ENCODE data around the gene ATF6. TPM values are rescaled to one million over a fixed set of nuclear protein-coding genes. Genes with fewer than 3 reads are reported as not detected.

Gene ATF6
- total RNA-seq, 3 donors from 2014 or later: 31.0 to 56.1 (median 34.1) TPM

GRCh38 chr1:161915051-161915503 is 149.0 kb downstream of the ATF6 start:
- no peaks in the 10 kb centered on the region for H3K27me3 ChIP-seq
- no peak overlapping the region for H3K27ac ChIP-seq
- DNase-seq (ENCODE audit: low spot score in 2 of 2): no peak
- H3K4me3 ChIP-seq: no peak overlapping the region
- no peaks in the 10 kb centered on the region for H3K4me1 ChIP-seq
- H3K9me3 ChIP-seq: no peaks in the 10 kb centered on the region
- TF ChIP-seq POLR2A (IDR thresholded peaks at IDR 0.05) (no peak), POLR2AphosphoS5 (IDR thresholded peaks at IDR 0.05) (no peak), CTCF (IDR thresholded peaks at IDR 0.05) (no peak)
- H3K36me3 ChIP-seq: no peaks in the 10 kb centered on the region
- intact Hi-C loops (cut with DNase I; ENCODE audit: low total_unique reads): no loop called here

- no peak overlapping the region for H3K27ac ChIP-seq
- H3K27me3 ChIP-seq: no peaks in the 10 kb centered on the region
- no peak for DNase-seq (ENCODE audit: low spot score in 2 of 2)
- H3K4me3 ChIP-seq: no peak overlapping the region
- H3K4me1 ChIP-seq: no peaks in the 10 kb centered on the region
- no peaks in the 10 kb centered on the region for H3K36me3 ChIP-seq
- H3K9me3 ChIP-seq: no peaks in the 10 kb centered on the region
- TF ChIP-seq CTCF (IDR thresholded peaks at IDR 0.05) (no peak), POLR2AphosphoS5 (IDR thresholded peaks at IDR 0.05) (no peak), POLR2A (IDR thresholded peaks at IDR 0.05) (no peak)
- intact Hi-C loops (cut with DNase I; ENCODE audit: low total_unique reads): no loop called here
Measured at GRCh38 chr1:161915978-161916377, 149.9 kb downstream of the ATF6 start.

GRCh38 chr1:161919229-161919628 is 153.1 kb downstream of the ATF6 start:
- no peaks in the 10 kb centered on the region for H3K4me1 ChIP-seq
- H3K27me3 ChIP-seq: no peaks in the 10 kb centered on the region
- no peak for DNase-seq (ENCODE audit: low spot score in 2 of 2)
- H3K9me3 ChIP-seq: no peaks in the 10 kb centered on the region
- H3K27ac ChIP-seq: no peak overlapping the region
- H3K4me3 ChIP-seq: no peak overlapping the region
- TF ChIP-seq POLR2A (IDR thresholded peaks at IDR 0.05): no peak
- no peak for TF ChIP-seq CTCF (IDR thresholded peaks at IDR 0.05)
- TF ChIP-seq POLR2AphosphoS5 (IDR thresholded peaks at IDR 0.05): no peak
- intact Hi-C loops (cut with DNase I; ENCODE audit: low total_unique reads): no loop called here
- H3K36me3 ChIP-seq: no peaks in the 10 kb centered on the region

- Histone ChIP-seq H3K36me3 (no peaks in the 10 kb centered on the region), H3K27ac (no peak overlapping the region), H3K9me3 (no peaks in the 10 kb centered on the region), H3K4me1 (no peaks in the 10 kb centered on the region), H3K27me3 (no peaks in the 10 kb centered on the region), H3K4me3 (no peak overlapping the region)
- intact Hi-C loops (cut with DNase I; ENCODE audit: low total_unique reads): no loop called here
- TF ChIP-seq CTCF (IDR thresholded peaks at IDR 0.05): no peak
- no peak for TF ChIP-seq POLR2AphosphoS5 (IDR thresholded peaks at IDR 0.05)
- TF ChIP-seq POLR2A (IDR thresholded peaks at IDR 0.05): no peak
- no peak for DNase-seq (ENCODE audit: low spot score in 2 of 2)
Measured at GRCh38 chr1:161921491-161921890, 155.4 kb downstream of the ATF6 start.

GRCh38 chr1:161921990-161922389 is 155.9 kb downstream of the ATF6 start:
- intact Hi-C loops (cut with DNase I; ENCODE audit: low total_unique reads): no loop called here
- no peak overlapping the region for H3K4me3 ChIP-seq
- no peaks in the 10 kb centered on the region for H3K36me3 ChIP-seq
- no peaks in the 10 kb centered on the region for H3K9me3 ChIP-seq
- no peaks in the 10 kb centered on the region for H3K4me1 ChIP-seq
- TF ChIP-seq CTCF (IDR thresholded peaks at IDR 0.05): no peak
- no peak for TF ChIP-seq POLR2AphosphoS5 (IDR thresholded peaks at IDR 0.05)
- TF ChIP-seq POLR2A (IDR thresholded peaks at IDR 0.05): no peak
- no peak for DNase-seq (ENCODE audit: low spot score in 2 of 2)
- H3K27me3 ChIP-seq: no peaks in the 10 kb centered on the region
- no peak overlapping the region for H3K27ac ChIP-seq

All from breast epithelium (tissue), 4 donors.